HEK293 (cell line): ENCODE measurements around the gene KRT81.

Experiments used
- RBAK ChIP-seq: fragments of 450-650 bp; formaldehyde crosslinking; IDR thresholded peaks from 2 replicates; pipeline ENCODE4 v1.5.1; 2016; ENCODE audit warnings: missing biosample characterization, missing genetic modification characterization
- ZNF10 ChIP-seq: fragments of 450-650 bp; formaldehyde crosslinking; IDR thresholded peaks from 2 replicates; pipeline ENCODE4 v1.5.1; 2017; ENCODE audit warnings: missing biosample characterization, missing genetic modification characterization
- ZNF792 ChIP-seq: fragments of 450-650 bp; formaldehyde crosslinking; IDR thresholded peaks from 2 replicates; pipeline ENCODE4 v1.5.1; 2016; ENCODE audit warnings: missing biosample characterization, missing genetic modification characterization
- ZSCAN23 ChIP-seq: fragments of 450-650 bp; formaldehyde crosslinking; IDR thresholded peaks from 2 replicates; pipeline ENCODE4 v1.5.1; 2016; ENCODE audit warnings: missing biosample characterization, missing genetic modification characterization
- TF ChIP-seq, protein P1 (sequence below): fragments of 450-650 bp; formaldehyde crosslinking; IDR thresholded peaks from 2 replicates; pipeline ENCODE4 v1.5.1; 2016; ENCODE audit warnings: missing biosample characterization, missing genetic modification characterization
- TF ChIP-seq, protein P2 (sequence below): fragments of 450-650 bp; formaldehyde crosslinking; IDR thresholded peaks from 2 replicates; pipeline ENCODE4 v1.5.1; 2016; ENCODE audit warnings: missing biosample characterization, missing genetic modification characterization
- TF ChIP-seq, protein P3 (sequence below): fragments of 450-650 bp; formaldehyde crosslinking; IDR thresholded peaks from 2 replicates; pipeline ENCODE4 v1.5.1; 2016; ENCODE audit warnings: missing biosample characterization, missing genetic modification characterization

DNA sequence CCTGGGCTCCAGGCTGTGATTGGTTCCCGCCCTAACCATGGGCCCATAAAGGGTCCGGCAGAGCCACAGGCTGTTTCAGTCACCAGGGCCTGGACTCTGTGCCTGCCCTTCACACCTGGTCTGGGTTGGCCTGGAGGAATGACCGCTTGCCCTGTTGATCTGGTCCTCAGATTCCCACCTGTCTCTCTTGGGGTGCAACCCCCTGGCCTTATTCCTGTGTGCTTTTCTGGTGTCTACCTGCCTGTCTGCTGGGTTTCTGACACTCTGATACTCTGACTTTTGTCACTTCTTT lies 32.8 kb upstream of the KRT81 start:
- TF ChIP-seq ZNF10 (tag by site-specific recombination) (no peak), ZNF792 (tag by site-specific recombination) (no peak), ZSCAN23 (tag by site-specific recombination) (no peak), RBAK (no peak)
- TF ChIP-seq, protein P1, sequence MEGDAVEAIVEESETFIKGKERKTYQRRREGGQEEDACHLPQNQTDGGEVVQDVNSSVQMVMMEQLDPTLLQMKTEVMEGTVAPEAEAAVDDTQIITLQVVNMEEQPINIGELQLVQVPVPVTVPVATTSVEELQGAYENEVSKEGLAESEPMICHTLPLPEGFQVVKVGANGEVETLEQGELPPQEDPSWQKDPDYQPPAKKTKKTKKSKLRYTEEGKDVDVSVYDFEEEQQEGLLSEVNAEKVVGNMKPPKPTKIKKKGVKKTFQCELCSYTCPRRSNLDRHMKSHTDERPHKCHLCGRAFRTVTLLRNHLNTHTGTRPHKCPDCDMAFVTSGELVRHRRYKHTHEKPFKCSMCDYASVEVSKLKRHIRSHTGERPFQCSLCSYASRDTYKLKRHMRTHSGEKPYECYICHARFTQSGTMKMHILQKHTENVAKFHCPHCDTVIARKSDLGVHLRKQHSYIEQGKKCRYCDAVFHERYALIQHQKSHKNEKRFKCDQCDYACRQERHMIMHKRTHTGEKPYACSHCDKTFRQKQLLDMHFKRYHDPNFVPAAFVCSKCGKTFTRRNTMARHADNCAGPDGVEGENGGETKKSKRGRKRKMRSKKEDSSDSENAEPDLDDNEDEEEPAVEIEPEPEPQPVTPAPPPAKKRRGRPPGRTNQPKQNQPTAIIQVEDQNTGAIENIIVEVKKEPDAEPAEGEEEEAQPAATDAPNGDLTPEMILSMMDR (tag by site-specific recombination): no peak
- TF ChIP-seq, protein P2, sequence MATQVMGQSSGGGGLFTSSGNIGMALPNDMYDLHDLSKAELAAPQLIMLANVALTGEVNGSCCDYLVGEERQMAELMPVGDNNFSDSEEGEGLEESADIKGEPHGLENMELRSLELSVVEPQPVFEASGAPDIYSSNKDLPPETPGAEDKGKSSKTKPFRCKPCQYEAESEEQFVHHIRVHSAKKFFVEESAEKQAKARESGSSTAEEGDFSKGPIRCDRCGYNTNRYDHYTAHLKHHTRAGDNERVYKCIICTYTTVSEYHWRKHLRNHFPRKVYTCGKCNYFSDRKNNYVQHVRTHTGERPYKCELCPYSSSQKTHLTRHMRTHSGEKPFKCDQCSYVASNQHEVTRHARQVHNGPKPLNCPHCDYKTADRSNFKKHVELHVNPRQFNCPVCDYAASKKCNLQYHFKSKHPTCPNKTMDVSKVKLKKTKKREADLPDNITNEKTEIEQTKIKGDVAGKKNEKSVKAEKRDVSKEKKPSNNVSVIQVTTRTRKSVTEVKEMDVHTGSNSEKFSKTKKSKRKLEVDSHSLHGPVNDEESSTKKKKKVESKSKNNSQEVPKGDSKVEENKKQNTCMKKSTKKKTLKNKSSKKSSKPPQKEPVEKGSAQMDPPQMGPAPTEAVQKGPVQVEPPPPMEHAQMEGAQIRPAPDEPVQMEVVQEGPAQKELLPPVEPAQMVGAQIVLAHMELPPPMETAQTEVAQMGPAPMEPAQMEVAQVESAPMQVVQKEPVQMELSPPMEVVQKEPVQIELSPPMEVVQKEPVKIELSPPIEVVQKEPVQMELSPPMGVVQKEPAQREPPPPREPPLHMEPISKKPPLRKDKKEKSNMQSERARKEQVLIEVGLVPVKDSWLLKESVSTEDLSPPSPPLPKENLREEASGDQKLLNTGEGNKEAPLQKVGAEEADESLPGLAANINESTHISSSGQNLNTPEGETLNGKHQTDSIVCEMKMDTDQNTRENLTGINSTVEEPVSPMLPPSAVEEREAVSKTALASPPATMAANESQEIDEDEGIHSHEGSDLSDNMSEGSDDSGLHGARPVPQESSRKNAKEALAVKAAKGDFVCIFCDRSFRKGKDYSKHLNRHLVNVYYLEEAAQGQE (tag by site-specific recombination): no peak
- TF ChIP-seq, protein P3, sequence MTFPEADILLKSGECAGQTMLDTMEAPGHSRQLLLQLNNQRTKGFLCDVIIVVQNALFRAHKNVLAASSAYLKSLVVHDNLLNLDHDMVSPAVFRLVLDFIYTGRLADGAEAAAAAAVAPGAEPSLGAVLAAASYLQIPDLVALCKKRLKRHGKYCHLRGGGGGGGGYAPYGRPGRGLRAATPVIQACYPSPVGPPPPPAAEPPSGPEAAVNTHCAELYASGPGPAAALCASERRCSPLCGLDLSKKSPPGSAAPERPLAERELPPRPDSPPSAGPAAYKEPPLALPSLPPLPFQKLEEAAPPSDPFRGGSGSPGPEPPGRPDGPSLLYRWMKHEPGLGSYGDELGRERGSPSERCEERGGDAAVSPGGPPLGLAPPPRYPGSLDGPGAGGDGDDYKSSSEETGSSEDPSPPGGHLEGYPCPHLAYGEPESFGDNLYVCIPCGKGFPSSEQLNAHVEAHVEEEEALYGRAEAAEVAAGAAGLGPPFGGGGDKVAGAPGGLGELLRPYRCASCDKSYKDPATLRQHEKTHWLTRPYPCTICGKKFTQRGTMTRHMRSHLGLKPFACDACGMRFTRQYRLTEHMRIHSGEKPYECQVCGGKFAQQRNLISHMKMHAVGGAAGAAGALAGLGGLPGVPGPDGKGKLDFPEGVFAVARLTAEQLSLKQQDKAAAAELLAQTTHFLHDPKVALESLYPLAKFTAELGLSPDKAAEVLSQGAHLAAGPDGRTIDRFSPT: no peak
